WTC11 (cell line): ENCODE measurements around the gene C6orf52.

ENCODE experiments used
- CTCF ChIP-seq: fragments of 200-600 bp; IDR thresholded peaks from 2 replicates; pipeline ENCODE4 v1.8.0; 2022; ENCODE audit warnings: antibody characterized with exemption
- ESRRA ChIP-seq: sonication (generic); formaldehyde crosslinking; IDR thresholded peaks from 2 replicates; pipeline ENCODE4 v1.8.1; 2022; ENCODE audit warnings: mild to moderate bottlenecking, missing genetic modification reagents, borderline replicate concordance
- ETV6 ChIP-seq: sonication (generic); formaldehyde crosslinking; IDR thresholded peaks from 2 replicates; pipeline ENCODE4 v1.8.1; 2022; ENCODE audit warnings: mild to moderate bottlenecking, missing genetic modification reagents
- NFE2L1 ChIP-seq: sonication (generic); formaldehyde crosslinking; IDR thresholded peaks from 2 replicates; pipeline ENCODE4 v1.8.1; 2023; ENCODE audit warnings: missing genetic modification reagents
- PREB ChIP-seq: sonication (generic); formaldehyde crosslinking; IDR thresholded peaks from 2 replicates; pipeline ENCODE4 v1.8.1; 2022; ENCODE audit warnings: mild to moderate bottlenecking, missing genetic modification reagents, moderate library complexity, borderline replicate concordance
- RELA ChIP-seq: sonication (generic); formaldehyde crosslinking; IDR thresholded peaks from 2 replicates; pipeline ENCODE4 v1.8.1; 2022; ENCODE audit warnings: missing genetic modification reagents, mild to moderate bottlenecking, borderline replicate concordance
- SMAD4 ChIP-seq: sonication (generic); formaldehyde crosslinking; IDR thresholded peaks from 2 replicates; pipeline ENCODE4 v1.8.0; 2022; ENCODE audit warnings: mild to moderate bottlenecking, missing genetic modification reagents
- USF2 ChIP-seq: sonication (generic); formaldehyde crosslinking; IDR thresholded peaks from 2 replicates; pipeline ENCODE4 v1.8.1; 2023; ENCODE audit warnings: mild to moderate bottlenecking, missing genetic modification reagents, moderate library complexity
- ZNF423 ChIP-seq: fragments of 250-450 bp; sonication (Bioruptor Pico); IDR thresholded peaks from 2 replicates; pipeline ENCODE4 v2.1.2; 2022; ENCODE audit warnings: mild to moderate bottlenecking, moderate library complexity
- TF ChIP-seq, protein P1 (sequence below): fragments of 250-450 bp; sonication (Bioruptor Pico); IDR thresholded peaks from 2 replicates; pipeline ENCODE4 v1.9.0; 2021; ENCODE audit warnings: mild to moderate bottlenecking

- TF ChIP-seq, protein P1, sequence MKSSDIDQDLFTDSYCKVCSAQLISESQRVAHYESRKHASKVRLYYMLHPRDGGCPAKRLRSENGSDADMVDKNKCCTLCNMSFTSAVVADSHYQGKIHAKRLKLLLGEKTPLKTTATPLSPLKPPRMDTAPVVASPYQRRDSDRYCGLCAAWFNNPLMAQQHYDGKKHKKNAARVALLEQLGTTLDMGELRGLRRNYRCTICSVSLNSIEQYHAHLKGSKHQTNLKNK, result no peak
- TF ChIP-seq CTCF, result no peak
- TF ChIP-seq ESRRA, result no peak
- TF ChIP-seq PREB (CRISPR knock-in tag), result no peak
- TF ChIP-seq ZNF423 (CRISPR knock-in tag), result no peak
- no peak for TF ChIP-seq NFE2L1 (CRISPR knock-in tag)
- no peak for TF ChIP-seq SMAD4 (CRISPR knock-in tag)
- no peak for TF ChIP-seq ETV6
- no peak for TF ChIP-seq USF2 (CRISPR knock-in tag)
- TF ChIP-seq RELA (CRISPR knock-in tag), result no peak
Measured at GRCh38 chr6:10641528-10641927, 52.9 kb downstream of the C6orf52 start.
